NOMO-1 treated with dmso at 0.1 percent for 144 hours (cell line): Measurements from ENCODE around the gene SNRPD2.

Experiments used
- DNase-seq: peaks from one replicate; lab custom pipeline; 2025; ENCODE audit not compliant: unreplicated experiment; lab: John Stamatoyannopoulos, UW

SNRPD2 gene

GRCh38 chr19:45659096-45659729 is 32.5 kb downstream of the SNRPD2 start:
- DNase-seq: no peak

DNA sequence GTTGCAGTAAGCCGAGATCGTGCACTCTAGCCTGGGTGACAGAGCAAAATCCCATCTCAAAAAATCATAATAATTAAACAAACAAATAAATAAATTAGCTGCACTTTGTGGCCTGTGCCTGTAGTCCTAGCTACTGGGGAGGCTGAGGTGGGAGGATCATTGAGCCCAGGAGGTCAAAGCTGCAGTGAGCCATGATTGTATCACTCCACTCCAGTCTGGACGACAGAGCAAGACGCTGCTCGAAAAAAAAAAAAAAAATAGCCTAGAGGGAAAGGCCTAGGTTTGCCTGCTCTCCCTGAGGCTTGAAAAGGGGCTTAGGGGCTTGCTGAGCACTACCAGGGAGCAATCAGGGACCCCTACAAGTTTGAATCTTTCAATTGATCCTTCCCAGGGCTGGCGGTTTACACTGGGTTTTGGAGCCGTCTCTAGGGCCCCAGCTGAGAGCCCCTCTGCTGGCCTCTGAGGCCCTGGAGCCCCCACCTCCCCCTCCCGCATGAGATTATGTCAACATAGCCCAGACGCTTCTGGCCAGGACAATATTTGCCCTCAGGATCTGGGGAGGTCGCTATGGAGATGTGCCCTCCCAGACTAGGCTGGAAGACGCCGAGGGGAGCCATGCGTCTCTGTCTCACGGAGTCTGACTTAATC is 34.1 kb downstream of the SNRPD2 start:
- no peak for DNase-seq

DNA sequence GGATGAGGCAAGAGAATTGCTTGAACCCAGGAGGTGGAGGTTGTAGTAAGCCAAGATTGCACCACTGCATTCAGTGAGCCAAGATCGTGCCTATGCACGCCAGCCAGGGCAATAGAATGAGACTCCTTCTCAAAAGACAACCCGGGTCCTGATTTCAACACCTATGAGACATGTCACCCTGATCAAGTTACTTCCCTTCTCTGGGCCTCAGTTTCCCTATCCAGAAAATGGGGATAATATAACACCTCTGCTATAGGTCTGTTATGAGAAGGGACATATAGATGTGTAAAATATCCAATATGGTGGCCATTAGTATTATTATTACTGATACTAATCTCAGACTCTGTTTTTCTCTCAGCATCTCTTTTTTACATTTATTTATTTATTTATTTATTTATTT is 36.7 kb downstream of the SNRPD2 start:
- no peak for DNase-seq

GRCh38 chr19:45653634-45654033 is 38.1 kb downstream of the SNRPD2 start:
- no peak for DNase-seq

- no peak for DNase-seq
Measured at GRCh38 chr19:45650722-45651121, 41.0 kb downstream of the SNRPD2 start.

DNA sequence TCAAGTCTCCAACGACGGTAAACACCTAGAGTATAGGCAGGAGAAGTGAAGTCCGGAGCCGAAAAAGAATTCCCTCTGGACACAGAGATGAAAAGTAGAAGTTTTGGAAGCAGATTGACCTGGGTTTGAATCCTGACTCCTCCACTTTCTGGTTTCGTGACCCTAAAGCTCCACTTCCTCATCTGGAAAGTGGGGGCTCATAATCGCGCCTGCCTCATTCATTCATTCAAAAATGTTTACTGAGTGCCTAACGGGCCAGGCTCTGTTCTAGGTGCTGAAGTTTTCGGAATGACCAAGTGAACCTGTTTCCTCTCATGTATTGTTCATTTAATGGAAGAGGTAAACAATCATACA is 45.4 kb downstream of the SNRPD2 start:
- no peak for DNase-seq

DNA sequence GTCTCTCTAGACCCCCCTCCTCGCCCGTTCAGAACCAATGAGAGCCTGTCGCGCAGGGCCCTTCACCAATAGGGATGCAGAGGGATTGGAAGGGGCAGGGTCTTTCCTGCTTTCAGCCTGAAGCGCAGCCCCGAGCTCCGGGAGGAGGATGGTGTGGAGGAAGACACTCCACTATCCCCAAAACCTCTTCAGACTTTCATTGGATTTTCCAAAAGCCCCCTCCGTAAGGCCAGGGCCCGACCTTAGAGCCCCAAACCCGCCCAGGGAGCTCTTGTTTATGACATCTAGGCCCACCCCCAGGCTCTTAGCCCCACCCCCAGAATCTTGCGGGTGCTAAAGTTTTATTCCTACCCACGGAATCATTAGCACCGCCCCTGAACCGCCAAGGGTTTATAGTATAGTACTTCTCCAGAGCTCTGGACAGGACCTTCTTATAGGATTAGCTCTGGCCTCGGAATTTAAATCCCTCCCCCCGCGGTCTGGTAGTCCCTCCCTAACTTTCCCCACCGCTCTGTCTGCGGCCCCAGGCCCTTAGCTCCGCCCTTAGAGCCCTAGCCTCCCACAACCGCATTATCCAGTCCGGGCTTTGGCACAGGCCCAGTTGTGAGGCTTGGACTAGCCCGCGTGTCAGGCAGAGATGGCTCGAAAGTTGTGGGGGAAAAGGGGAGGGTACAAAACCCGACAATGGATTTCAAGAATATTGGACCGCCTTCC is 46.0 kb downstream of the SNRPD2 start:
- peak; percentile 32 for DNase-seq

GRCh38 chr19:45645068-45645630 is 46.6 kb downstream of the SNRPD2 start:
- DNase-seq: no peak

DNA sequence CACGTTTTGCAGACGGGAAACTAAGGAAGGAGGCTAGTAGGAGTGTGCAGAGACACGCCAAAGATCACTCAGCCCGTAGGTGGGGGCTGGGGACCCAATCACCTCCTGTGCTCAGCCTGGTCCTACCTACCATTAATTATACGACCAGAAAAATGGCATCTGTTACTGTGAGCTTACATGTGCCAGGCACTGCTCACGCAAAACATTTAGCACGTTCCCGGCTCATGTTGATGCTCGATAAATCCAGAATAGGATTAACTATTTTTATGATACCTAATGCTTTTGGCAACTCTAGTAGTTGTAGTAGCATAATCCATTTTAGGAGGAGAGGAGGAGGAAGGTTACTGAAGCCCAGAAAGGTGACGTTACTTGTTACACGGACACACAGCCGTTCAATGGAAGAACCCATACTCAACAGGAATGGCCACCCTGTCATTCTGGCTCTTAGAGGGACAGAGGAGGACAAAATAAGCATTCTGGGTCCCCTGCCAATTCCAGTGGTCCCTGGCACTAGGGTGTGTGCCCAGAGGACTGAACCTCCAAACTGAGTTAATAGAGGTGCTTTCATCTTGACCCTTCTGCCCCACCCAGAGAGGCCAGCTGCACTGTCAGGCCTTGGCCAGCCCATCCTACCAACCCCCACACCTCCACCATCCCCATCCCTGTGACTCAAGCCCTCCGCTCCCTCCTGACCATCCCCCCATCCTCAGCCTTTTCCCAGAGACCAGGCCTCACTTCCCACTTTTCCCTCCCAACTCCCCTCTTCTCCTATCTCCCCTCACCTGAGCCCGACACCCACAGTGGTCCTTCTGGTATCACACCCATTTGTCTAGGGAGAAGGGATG is 47.6 kb downstream of the SNRPD2 start:
- no peak for DNase-seq

DNA sequence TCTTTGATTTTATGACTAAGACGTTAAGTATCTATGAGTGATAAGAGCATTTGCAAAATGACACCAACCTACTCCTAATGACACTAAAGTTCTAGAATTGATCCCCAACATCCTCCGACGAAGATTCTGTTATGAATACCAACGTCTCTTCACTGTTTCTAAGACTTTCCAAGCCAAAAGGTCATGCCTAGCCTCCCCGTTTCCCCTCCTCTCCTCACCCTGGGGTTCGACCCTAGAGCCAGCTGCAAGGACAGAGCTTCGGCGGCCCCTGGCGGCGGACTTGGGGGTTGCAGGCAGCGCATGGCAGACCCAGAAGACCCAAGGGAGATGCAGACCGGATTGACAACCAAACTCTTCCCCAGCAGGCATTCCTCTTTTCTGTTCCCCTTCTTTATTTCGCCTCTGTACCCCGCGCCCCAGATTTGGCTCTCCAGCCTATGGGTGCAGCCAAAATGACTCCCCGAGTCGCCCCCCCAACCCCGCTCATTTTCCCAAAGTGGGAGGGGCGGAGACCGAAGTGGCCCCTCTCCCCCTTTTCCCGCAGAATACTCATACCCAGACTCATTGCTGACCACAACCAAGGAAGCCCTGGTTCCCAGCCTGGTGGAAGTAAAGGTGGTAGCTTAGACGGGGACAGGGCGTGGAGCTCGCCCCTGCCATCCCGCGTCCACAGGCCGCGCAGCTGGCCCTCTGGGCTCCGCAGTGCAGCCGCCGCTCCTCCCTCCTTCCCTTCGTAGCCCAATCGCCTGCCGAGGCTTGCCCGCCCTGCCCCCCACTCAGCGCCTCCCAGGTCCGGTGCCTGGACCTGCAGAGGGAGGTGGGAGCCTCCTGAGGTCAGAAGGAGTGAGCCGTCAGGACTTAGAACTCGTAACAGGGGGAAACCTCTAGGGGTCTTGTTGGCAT is 48.5 kb downstream of the SNRPD2 start:
- DNase-seq: peak; percentile 76

DNA sequence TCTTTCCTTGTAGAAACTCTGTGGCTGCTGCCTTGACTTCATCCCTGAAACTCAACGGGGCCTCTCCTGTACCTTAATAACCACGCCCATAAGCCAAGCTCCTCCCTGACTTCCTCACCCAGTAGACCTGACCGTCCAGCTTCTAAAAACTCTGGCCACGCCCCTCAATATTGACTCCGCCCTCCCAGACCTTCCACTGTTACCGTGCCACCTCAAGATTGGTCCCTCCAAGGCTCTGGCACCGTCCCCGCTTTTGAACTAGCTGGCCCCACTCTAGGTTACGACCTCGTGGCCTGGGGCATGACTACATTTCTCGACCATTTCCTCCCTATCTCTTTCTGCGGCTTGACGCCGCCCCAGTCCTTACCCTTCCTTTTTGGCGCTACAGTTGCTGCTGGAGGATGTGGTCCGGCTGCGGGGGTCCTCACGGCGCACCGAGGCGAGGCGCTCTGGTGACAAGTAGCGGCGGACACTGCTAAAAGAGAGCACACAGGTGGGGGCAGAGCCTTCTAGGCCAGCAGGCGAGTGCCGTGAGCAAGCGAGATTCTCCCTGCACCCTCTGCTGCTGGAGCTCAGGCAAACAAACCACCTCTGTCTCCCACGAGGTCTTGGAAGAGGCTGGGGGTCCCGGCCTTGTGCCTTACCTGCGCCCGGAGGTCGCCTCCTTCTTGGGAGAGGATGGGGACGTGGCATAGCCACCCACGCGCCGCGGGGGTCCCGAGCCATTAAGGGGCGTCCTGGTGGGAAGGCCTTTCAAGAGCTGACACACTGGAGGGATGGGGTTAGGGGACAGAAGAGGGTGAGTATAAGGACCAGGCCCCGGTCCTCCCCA is 50.3 kb downstream of the SNRPD2 start:
- peak; percentile 89 for DNase-seq

GRCh38 chr19:45640849-45641273 is 50.9 kb downstream of the SNRPD2 start:
- no peak for DNase-seq

GRCh38 chr19:45638930-45639729 is 52.6 kb downstream of the SNRPD2 start, which contains the start of gene EML2:
Gene EML2, minus strand, starts transcription at chr19:45639397. Its CDS starts 21 bp downstream, at chr19:45639376.
- DNase-seq: no peak

DNA sequence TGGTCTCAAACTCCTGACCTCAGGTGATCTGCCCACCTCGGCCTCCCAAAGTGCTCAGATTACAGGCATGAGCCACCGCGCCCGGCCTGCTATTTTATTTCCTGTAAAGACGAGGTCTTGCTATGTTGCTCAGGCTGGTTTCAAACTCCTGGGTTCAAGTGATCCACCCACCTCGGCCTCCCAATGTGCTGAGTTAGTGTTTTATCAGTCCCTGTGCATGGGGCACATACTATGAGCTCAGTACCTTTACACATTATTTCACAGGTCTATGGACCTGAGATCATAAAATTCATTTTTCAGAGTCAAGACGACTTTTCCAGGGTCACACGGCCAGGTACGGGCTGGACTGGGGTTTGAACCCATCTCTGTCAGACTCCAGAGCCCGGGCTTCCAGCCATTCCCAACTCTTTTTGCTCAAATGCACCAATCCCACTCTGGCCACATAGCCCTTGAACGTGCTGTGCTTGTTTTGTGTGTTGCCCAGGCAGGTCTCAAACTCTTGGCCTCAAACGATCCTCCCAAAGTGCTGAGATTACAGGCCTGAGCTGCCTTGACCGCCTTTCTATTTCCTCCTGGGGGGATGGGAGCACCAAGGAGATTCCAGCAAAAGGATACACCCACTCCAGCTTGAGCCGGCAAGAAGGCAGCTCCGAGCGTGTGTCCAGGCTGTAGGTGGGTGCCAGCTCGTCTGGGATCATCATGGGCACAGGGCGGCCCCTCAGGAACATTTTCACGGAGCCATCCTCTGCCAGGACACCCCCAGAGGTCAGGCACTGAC is 53.7 kb downstream of the SNRPD2 start:
- no peak for DNase-seq
